ENCODE data around the gene ATG7. TPM values are rescaled to one million over a fixed set of nuclear protein-coding genes. Genes with fewer than 3 reads are reported as not detected.

The ATG7 gene
- total RNA-seq, 1 donor from 2014 or later: 53.5 TPM

- Histone ChIP-seq H4K20me1 (ENCODE audit: low read depth) (peaks cover 78% of the 10 kb centered on the region), H3K36me3 (no peaks in the 10 kb centered on the region), H3K9ac (no peak overlapping the region), H3K9me3 (ENCODE audit: low read depth) (no peaks in the 10 kb centered on the region), H3F3A (ENCODE audit: low read depth) (peaks cover 21% of the 10 kb centered on the region), H3K4me1 (peaks cover 57% of the 10 kb centered on the region), H3K27me3 (no peaks in the 10 kb centered on the region), H3K4me3 (no peak overlapping the region), H2AFZ (replicated peaks) (no peak overlapping the region), H3K27ac (no peak overlapping the region), H3K79me2 (ENCODE audit: low read depth) (peaks cover 88% of the 10 kb centered on the region), H3K4me2 (no peak overlapping the region)
- H3K4me1 Mint-ChIP-seq: peaks cover 78% of the 10 kb centered on the region
- peak overlapping the region; percentile 61 for H3K27ac Mint-ChIP-seq
- H3K27me3 Mint-ChIP-seq (ENCODE audit: insufficient read depth, low read depth): peaks cover 2% of the 10 kb centered on the region
- H3K4me3 Mint-ChIP-seq: no peak overlapping the region
- TF ChIP-seq EZH2 (IDR thresholded peaks at IDR 0.05) (no peak), EZH2phosphoT487 (IDR thresholded peaks at IDR 0.05) (no peak), CTCF (IDR thresholded peaks at IDR 0.05) (no peak)
- DNase-seq (ENCODE audit: low spot score): no peak
- peaks cover 10% of the 10 kb centered on the region for H3K9me3 Mint-ChIP-seq
- peaks cover 40% of the 10 kb centered on the region for H3K36me3 Mint-ChIP-seq
These were observed 330.8 kb downstream of the ATG7 start for GRCh38 chr3:11602886-11603527.

GRCh38 chr3:11603628-11604027 lies 331.4 kb downstream of the ATG7 start:
- Mint-ChIP-seq H3K9me3 (peaks cover 3% of the 10 kb centered on the region), H3K36me3 (peaks cover 35% of the 10 kb centered on the region), H3K4me1 (peaks cover 83% of the 10 kb centered on the region), H3K27ac (peak overlapping the region; percentile 61), H3K4me3 (peak overlapping the region; percentile 57), H3K27me3 (ENCODE audit: insufficient read depth, low read depth) (peaks cover 2% of the 10 kb centered on the region)
- H3K9me3 ChIP-seq (ENCODE audit: low read depth): no peaks in the 10 kb centered on the region
- peaks cover 21% of the 10 kb centered on the region for H3F3A ChIP-seq (ENCODE audit: low read depth)
- no peak overlapping the region for H2AFZ ChIP-seq (replicated peaks)
- no peak overlapping the region for H3K4me2 ChIP-seq
- TF ChIP-seq EZH2 (IDR thresholded peaks at IDR 0.05) (no peak), CTCF (IDR thresholded peaks at IDR 0.05) (no peak), EZH2phosphoT487 (IDR thresholded peaks at IDR 0.05) (no peak)
- no peak overlapping the region for H3K27ac ChIP-seq
- peaks cover 61% of the 10 kb centered on the region for H3K4me1 ChIP-seq
- H3K36me3 ChIP-seq: no peaks in the 10 kb centered on the region
- no peaks in the 10 kb centered on the region for H3K27me3 ChIP-seq
- H3K4me3 ChIP-seq: no peak overlapping the region
- H4K20me1 ChIP-seq (ENCODE audit: low read depth): peaks cover 84% of the 10 kb centered on the region
- no peak overlapping the region for H3K9ac ChIP-seq
- no peak for DNase-seq (ENCODE audit: low spot score)
- peaks cover 88% of the 10 kb centered on the region for H3K79me2 ChIP-seq (ENCODE audit: low read depth)

DNA sequence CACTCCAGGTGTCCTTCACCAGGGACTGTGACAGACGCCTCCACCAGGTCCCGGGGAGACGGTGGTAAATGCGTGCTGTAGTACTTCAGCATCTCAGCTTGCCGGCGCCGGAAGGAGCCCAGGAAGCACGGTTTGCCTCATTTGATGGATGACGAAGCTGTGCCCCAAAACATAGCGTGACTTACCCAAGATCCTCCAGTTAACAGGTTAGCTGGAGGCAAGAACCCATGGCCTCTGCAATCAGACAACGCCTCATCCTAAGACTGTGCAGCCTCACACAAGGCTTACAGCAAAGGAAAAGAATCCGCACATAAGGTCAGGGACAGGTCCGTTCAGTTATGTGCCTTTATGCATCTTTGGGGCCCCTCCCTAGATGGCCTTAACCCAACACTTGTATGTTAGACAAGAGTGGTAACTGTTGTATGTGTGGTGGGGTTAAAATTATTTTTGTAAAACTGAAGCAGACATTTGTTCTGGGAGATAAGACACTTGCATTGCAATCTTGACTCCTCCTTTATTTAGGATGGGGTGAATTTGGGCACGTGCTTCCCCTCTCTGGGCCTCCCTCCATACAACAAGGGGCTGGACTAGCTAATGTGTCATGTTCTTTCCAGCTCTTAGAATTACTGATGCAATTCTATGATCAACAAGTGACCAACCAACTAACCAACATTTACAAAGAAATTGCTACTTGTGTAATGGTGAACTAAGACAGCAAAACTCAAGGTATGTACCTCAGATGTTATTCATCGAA lies 332.1 kb downstream of the ATG7 start:
- TF ChIP-seq EZH2phosphoT487 (IDR thresholded peaks at IDR 0.05): no peak
- no peak for TF ChIP-seq CTCF (IDR thresholded peaks at IDR 0.05)
- TF ChIP-seq EZH2 (IDR thresholded peaks at IDR 0.05): no peak
- no peaks in the 10 kb centered on the region for H3K36me3 ChIP-seq
- Mint-ChIP-seq H3K4me1 (peaks cover 87% of the 10 kb centered on the region), H3K27ac (peak overlapping the region; percentile 61), H3K4me3 (no peak overlapping the region), H3K9me3 (no peaks in the 10 kb centered on the region), H3K27me3 (ENCODE audit: insufficient read depth, low read depth) (peaks cover 2% of the 10 kb centered on the region), H3K36me3 (peaks cover 29% of the 10 kb centered on the region)
- no peak overlapping the region for H3K4me3 ChIP-seq
- no peak for DNase-seq (ENCODE audit: low spot score)
- no peaks in the 10 kb centered on the region for H3K9me3 ChIP-seq (ENCODE audit: low read depth)
- peak overlapping the region; percentile 59 for H3K4me2 ChIP-seq
- no peak overlapping the region for H3K27ac ChIP-seq
- H3F3A ChIP-seq (ENCODE audit: low read depth): peaks cover 21% of the 10 kb centered on the region
- H3K27me3 ChIP-seq: no peaks in the 10 kb centered on the region
- peaks cover 62% of the 10 kb centered on the region for H3K4me1 ChIP-seq
- no peak overlapping the region for H2AFZ ChIP-seq (replicated peaks)
- H3K9ac ChIP-seq: no peak overlapping the region
- peaks cover 88% of the 10 kb centered on the region for H3K79me2 ChIP-seq (ENCODE audit: low read depth)
- peaks cover 91% of the 10 kb centered on the region for H4K20me1 ChIP-seq (ENCODE audit: low read depth)

Measured in neural progenitor cell (in vitro differentiated cells).